ENCODE results near the gene CA9.

Gene CA9

DNA sequence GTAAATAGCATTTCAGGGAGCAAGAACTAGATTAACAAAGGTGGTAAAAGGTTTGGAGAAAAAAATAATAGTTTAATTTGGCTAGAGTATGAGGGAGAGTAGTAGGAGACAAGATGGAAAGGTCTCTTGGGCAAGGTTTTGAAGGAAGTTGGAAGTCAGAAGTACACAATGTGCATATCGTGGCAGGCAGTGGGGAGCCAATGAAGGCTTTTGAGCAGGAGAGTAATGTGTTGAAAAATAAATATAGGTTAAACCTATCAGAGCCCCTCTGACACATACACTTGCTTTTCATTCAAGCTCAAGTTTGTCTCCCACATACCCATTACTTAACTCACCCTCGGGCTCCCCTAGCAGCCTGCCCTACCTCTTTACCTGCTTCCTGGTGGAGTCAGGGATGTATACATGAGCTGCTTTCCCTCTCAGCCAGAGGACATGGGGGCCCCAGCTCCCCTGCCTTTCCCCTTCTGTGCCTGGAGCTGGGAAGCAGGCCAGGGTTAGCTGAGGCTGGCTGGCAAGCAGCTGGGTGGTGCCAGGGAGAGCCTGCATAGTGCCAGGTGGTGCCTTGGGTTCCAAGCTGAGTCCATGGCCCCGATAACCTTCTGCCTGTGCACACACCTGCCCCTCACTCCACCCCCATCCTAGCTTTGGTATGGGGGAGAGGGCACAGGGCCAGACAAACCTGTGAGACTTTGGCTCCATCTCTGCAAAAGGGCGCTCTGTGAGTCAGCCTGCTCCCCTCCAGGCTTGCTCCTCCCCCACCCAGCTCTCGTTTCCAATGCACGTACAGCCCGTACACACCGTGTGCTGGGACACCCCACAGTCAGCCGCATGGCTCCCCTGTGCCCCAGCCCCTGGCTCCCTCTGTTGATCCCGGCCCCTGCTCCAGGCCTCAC lies at the start of gene CA9:
TSS of gene CA9 (plus strand) at position 797 of the 893 bp plus-strand sequence. CDS start at position 829, 32 bp downstream.
- Histone ChIP-seq H3K4me3 (ENCODE audit: low read depth in 1 of 2, low read length in 2 of 2) (no peak within 1 kb of the TSS), H3K9me3 (ENCODE audit: insufficient read depth, low read length, severe bottlenecking) (no peaks in the 10 kb centered on the region), H3K9ac (ENCODE audit: low read depth, low read length) (no peak within 1 kb of the TSS), H2AFZ (ENCODE audit: low read depth, low read length) (no peak within 1 kb of the TSS), H3K4me1 (ENCODE audit: insufficient read depth, low read length) (no peaks in the 10 kb centered on the region), H3K79me2 (ENCODE audit: insufficient read depth, low read length) (no peaks in the 10 kb centered on the region), H3K4me2 (ENCODE audit: insufficient read depth, low read length) (no peak within 1 kb of the TSS), H3K27ac (ENCODE audit: low read length) (no peak within 1 kb of the TSS), H3K27me3 (ENCODE audit: insufficient read depth, low read length, poor library complexity) (no peaks in the 10 kb centered on the region), H4K20me1 (ENCODE audit: insufficient read depth, low read length) (no peaks in the 10 kb centered on the region), H3K36me3 (ENCODE audit: insufficient read depth, low read length) (no peaks in the 10 kb centered on the region)
- TF ChIP-seq, protein P1, sequence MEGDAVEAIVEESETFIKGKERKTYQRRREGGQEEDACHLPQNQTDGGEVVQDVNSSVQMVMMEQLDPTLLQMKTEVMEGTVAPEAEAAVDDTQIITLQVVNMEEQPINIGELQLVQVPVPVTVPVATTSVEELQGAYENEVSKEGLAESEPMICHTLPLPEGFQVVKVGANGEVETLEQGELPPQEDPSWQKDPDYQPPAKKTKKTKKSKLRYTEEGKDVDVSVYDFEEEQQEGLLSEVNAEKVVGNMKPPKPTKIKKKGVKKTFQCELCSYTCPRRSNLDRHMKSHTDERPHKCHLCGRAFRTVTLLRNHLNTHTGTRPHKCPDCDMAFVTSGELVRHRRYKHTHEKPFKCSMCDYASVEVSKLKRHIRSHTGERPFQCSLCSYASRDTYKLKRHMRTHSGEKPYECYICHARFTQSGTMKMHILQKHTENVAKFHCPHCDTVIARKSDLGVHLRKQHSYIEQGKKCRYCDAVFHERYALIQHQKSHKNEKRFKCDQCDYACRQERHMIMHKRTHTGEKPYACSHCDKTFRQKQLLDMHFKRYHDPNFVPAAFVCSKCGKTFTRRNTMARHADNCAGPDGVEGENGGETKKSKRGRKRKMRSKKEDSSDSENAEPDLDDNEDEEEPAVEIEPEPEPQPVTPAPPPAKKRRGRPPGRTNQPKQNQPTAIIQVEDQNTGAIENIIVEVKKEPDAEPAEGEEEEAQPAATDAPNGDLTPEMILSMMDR (IDR thresholded peaks at IDR 0.05; ENCODE audit: borderline replicate concordance, extremely low read depth, low read length, poor library complexity, severe bottlenecking), result no peak
- TF ChIP-seq EZH2 (IDR thresholded peaks at IDR 0.05; ENCODE audit: borderline replicate concordance, low read depth, low read length, severe bottlenecking), result no peak
- ATAC-seq (ENCODE audit: insufficient read depth, low read depth) (no peak), DNase-seq (no peak)

DNA sequence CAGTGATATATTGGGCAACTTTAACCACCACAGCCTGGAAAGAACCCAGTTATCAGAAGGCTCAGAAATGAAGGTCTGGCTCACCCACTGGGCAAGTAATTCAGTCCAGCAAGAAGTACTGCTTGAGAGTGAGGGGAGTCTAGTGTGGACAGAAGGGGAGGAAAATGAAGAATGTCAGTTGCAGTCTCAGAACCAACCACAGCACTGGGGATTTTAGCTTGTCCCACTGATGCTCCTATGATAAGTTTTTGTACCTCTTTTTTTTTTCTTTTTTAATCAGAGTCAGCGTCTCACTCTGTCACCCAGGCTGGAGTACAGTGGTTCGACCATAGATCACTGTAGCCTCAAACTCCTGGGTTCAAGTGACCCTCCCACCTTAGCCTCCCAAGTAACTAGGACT lies 46.2 kb upstream of the CA9 start:
- peaks cover 6% of the 10 kb centered on the region; the same call in 1 of the 2 replicates for H3K4me1 ChIP-seq (ENCODE audit: insufficient read depth, low read length)
- H3K36me3 ChIP-seq (ENCODE audit: insufficient read depth, low read length), result no peaks in the 10 kb centered on the region
- no peak overlapping the region for H2AFZ ChIP-seq (ENCODE audit: low read depth, low read length)
- TF ChIP-seq EZH2 (IDR thresholded peaks at IDR 0.05; ENCODE audit: borderline replicate concordance, low read depth, low read length, severe bottlenecking), result no peak
- TF ChIP-seq, protein P1 (IDR thresholded peaks at IDR 0.05; ENCODE audit: borderline replicate concordance, extremely low read depth, low read length, poor library complexity, severe bottlenecking), result no peak
- no peak overlapping the region for H3K27ac ChIP-seq (ENCODE audit: low read length)
- no peak for DNase-seq
- no peaks in the 10 kb centered on the region for H3K9me3 ChIP-seq (ENCODE audit: insufficient read depth, low read length, severe bottlenecking)
- H3K9ac ChIP-seq (ENCODE audit: low read depth, low read length), result no peak overlapping the region
- H3K4me2 ChIP-seq (ENCODE audit: insufficient read depth, low read length), result no peak overlapping the region
- no peaks in the 10 kb centered on the region for H3K27me3 ChIP-seq (ENCODE audit: insufficient read depth, low read length, poor library complexity)
- no peak for ATAC-seq (ENCODE audit: insufficient read depth, low read depth)
- H3K4me3 ChIP-seq (ENCODE audit: low read depth in 1 of 2, low read length in 2 of 2), result no peak overlapping the region
- H4K20me1 ChIP-seq (ENCODE audit: insufficient read depth, low read length), result no peaks in the 10 kb centered on the region
- no peaks in the 10 kb centered on the region for H3K79me2 ChIP-seq (ENCODE audit: insufficient read depth, low read length)

DNA sequence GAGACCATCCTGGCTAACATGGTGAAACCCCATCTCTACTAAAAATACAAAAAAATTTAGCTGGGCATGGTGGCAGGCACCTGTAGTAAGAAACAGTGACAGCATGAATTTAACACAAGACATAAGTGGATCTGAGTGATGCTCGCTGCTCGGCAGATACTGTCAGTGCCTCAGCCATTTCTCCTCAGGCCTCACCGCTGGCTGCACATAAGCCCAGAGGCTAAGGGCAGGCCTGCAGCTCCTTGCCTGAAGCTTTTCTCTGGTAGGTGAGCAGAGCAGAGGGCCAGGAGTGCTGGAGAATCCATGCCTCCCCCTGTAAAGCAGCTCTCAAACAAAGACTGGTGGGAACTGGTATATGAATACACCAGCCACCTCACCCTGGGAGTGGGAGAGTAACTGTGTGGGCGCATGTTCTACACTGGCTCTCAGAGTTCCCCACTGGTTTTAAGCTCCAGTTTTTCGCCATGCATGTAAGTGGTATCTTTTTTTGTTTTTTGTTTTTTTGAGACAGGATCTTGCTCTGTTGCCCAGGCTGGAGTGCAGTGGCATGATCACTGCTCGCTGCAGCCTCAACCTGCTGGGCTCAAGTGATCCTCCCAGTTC lies 45.2 kb upstream of the CA9 start:
- H4K20me1 ChIP-seq (ENCODE audit: insufficient read depth, low read length), result no peaks in the 10 kb centered on the region
- no peaks in the 10 kb centered on the region for H3K36me3 ChIP-seq (ENCODE audit: insufficient read depth, low read length)
- no peak overlapping the region for H3K4me2 ChIP-seq (ENCODE audit: insufficient read depth, low read length)
- peak; percentile 19; the same call in 1 of the 3 replicates for ATAC-seq (ENCODE audit: insufficient read depth, low read depth)
- H2AFZ ChIP-seq (ENCODE audit: low read depth, low read length), result no peak overlapping the region
- H3K27ac ChIP-seq (ENCODE audit: low read length), result no peak overlapping the region
- H3K79me2 ChIP-seq (ENCODE audit: insufficient read depth, low read length), result no peaks in the 10 kb centered on the region
- H3K4me3 ChIP-seq (ENCODE audit: low read depth in 1 of 2, low read length in 2 of 2), result no peak overlapping the region
- DNase-seq, result no peak
- TF ChIP-seq EZH2 (IDR thresholded peaks at IDR 0.05; ENCODE audit: borderline replicate concordance, low read depth, low read length, severe bottlenecking), result no peak
- TF ChIP-seq, protein P1 (IDR thresholded peaks at IDR 0.05; ENCODE audit: borderline replicate concordance, extremely low read depth, low read length, poor library complexity, severe bottlenecking), result no peak
- no peaks in the 10 kb centered on the region for H3K9me3 ChIP-seq (ENCODE audit: insufficient read depth, low read length, severe bottlenecking)
- H3K9ac ChIP-seq (ENCODE audit: low read depth, low read length), result no peak overlapping the region
- peaks cover 6% of the 10 kb centered on the region; the same call in 1 of the 2 replicates for H3K4me1 ChIP-seq (ENCODE audit: insufficient read depth, low read length)
- no peaks in the 10 kb centered on the region for H3K27me3 ChIP-seq (ENCODE audit: insufficient read depth, low read length, poor library complexity)
